DND-41 (cell line): ENCODE measurements around the gene REV3L.

Experiments used
- CTCF ChIP-seq: IDR thresholded peaks from 2 replicates; pipeline ENCODE4 v1.5.1; 2012; ENCODE audit warnings: borderline replicate concordance, low read length, moderate library complexity, mild to moderate bottlenecking; ENCODE audit not compliant: poor library complexity, severe bottlenecking; ENCODE audit errors: extremely low read depth
- EZH2 ChIP-seq: IDR thresholded peaks from 3 replicates; pipeline ENCODE4 v1.6.1; 2012; ENCODE audit warnings: borderline replicate concordance, low read depth, mild to moderate bottlenecking, moderate library complexity, low read length, inconsistent platforms; ENCODE audit not compliant: severe bottlenecking

- TF ChIP-seq CTCF (no peak), EZH2 (no peak)
Measured at GRCh38 chr6:111481836-111482187, 1.2 kb downstream of the REV3L start.
